GM11168 (cell line): Measurements from ENCODE around the gene RBM17.
"Not testable (repeated sequence)": the region's sequence is repeated elsewhere in the genome, so short reads cannot be mapped to it uniquely, and the experiment has no call there.

Experiments
- in situ Hi-C: fragments of 300-500 bp; cut with MboI; formaldehyde crosslinking; loops from one replicate; pipeline ENCODE4 v1.12.0; 2022; ENCODE audit warnings: low sequenced_read_pairs; ENCODE audit not compliant: unreplicated experiment

RBM17 gene

DNA sequence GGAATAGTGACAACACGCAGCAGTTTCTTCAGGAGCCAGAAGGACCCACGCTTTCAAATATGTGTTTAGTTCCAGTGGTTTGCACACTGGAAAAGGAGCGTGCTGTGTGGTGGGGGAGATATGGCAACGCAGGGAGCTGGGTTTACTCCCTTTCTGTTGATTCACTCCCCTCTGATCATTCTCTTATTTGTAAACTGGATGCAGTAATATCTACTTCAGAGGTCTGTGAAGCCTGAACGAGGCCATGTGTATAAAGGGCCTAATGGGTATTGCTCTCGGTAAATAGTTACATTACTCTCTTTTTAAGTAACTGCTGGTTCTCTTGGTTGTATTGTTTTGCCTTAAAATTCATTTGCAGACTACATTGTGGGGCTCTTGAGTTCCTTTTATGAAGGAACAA lies 19.2 kb downstream of the RBM17 start:
- in situ Hi-C loops = loop anchor here (10.0 kb wide), 2 partner anchors 47 to 287 kb away; no protein-coding TSS in a partner anchor

GRCh38 chr10:6108631-6109443 lies 20.0 kb downstream of the RBM17 start:
- in situ Hi-C loops = loop anchor here (10.0 kb wide), 2 partner anchors 46 to 286 kb away; no protein-coding TSS in a partner anchor

- in situ Hi-C loops = loop anchor here (10.0 kb wide), 2 partner anchors 45 to 285 kb away; no protein-coding TSS in a partner anchor
Measured at GRCh38 chr10:6109444-6109775, 20.6 kb downstream of the RBM17 start.

- in situ Hi-C loops = no loop called here
Measured at GRCh38 chr10:6110136-6110535, 21.3 kb downstream of the RBM17 start.

- in situ Hi-C loops = no loop called here
Measured at GRCh38 chr10:6112893-6113292, 24.1 kb downstream of the RBM17 start.

GRCh38 chr10:6114299-6114698 lies 25.5 kb downstream of the RBM17 start:
- in situ Hi-C loops = no loop called here

- in situ Hi-C loops = no loop called here
Measured at GRCh38 chr10:6114805-6115341, 26.0 kb downstream of the RBM17 start.

- in situ Hi-C loops = no loop called here
Measured at GRCh38 chr10:6115411-6115810, 26.6 kb downstream of the RBM17 start.

GRCh38 chr10:6115824-6116350 lies 27.1 kb downstream of the RBM17 start:
- in situ Hi-C loops = no loop called here

GRCh38 chr10:6116806-6117205 lies 28.0 kb downstream of the RBM17 start:
- in situ Hi-C loops = no loop called here

GRCh38 chr10:6117711-6118110 lies 28.9 kb downstream of the RBM17 start:
- in situ Hi-C loops = no loop called here

GRCh38 chr10:6119423-6119822 lies 30.6 kb downstream of the RBM17 start:
- in situ Hi-C loops = no loop called here

DNA sequence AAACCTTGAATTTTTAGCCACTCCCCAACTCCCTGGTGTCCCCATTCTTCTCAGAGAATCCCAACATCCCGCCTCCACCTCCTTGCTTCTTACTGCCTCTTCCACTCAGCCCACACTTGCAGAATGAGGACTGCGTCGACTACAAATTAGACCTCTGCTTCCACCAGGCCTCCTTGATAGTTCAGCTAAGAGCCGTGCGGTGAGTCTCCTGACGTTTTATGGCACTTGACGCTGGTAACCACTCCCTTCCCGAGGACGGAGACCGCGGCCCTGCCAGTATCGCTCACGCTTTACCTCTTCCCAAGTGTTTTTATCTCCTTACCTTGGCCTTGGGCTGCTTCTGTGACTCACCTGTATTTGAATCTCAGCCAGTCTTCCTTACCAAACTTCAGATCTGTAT lies 31.1 kb downstream of the RBM17 start:
- in situ Hi-C loops = no loop called here

- in situ Hi-C loops = no loop called here
Measured at GRCh38 chr10:6120691-6121090, 31.9 kb downstream of the RBM17 start.

GRCh38 chr10:6121146-6121545 lies 32.3 kb downstream of the RBM17 start:
- in situ Hi-C loops = no loop called here

GRCh38 chr10:6123532-6123931 lies 34.7 kb downstream of the RBM17 start:
- in situ Hi-C loops = no loop called here

GRCh38 chr10:6124666-6125065 lies 35.8 kb downstream of the RBM17 start:
- in situ Hi-C loops = no loop called here

GRCh38 chr10:6127461-6127860 lies 38.6 kb downstream of the RBM17 start:
- in situ Hi-C loops = not testable (repeated sequence)

GRCh38 chr10:6128087-6128486 lies 39.3 kb downstream of the RBM17 start:
- in situ Hi-C loops = no loop called here

GRCh38 chr10:6128591-6129251 lies 39.9 kb downstream of the RBM17 start:
- in situ Hi-C loops = no loop called here

DNA sequence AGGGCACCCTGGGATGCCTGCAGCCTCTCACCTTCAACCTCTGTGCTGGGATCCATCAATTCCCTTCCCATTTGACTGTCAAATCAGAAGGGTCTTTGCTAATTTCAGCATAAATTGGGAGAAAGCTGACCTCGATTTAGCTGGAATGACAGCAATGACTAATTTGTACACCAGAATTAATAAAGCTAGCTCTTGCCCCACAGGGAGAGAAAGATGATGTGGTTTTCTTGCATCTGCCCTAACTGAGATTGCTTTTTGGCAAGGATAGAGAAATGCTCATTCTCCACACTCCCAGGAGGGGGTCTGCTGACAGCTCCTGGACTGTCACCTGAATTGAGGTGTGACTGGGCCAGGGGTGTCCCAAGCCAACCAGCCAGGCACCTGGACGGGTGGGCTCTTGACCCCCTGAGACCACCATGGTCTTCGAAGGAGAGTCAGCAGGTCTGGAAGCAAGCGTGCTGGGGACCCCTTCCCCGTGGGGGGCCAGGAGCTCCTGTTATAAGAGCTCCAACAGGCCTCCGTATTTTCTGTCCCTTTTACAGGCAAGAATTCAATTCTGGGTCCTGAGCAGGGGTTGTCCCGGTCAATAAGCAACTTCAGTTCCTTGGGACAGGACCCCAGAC lies 42.1 kb downstream of the RBM17 start:
- in situ Hi-C loops = no loop called here
